Measurements from ENCODE around the gene CACNA1A.
A peak's percentile ranks its signal among the peaks of the same experiment; 100 is the strongest.

GRCh38 chr19:13176345-13176744 lies 329.9 kb downstream of the CACNA1A start:
- TF ChIP-seq SP1 (IDR thresholded peaks at IDR 0.05), result no peak
- TF ChIP-seq ARNT (IDR thresholded peaks at IDR 0.05), result no peak
- no peak for TF ChIP-seq HDGF (IDR thresholded peaks at IDR 0.05; ENCODE audit: borderline replicate concordance)
- TF ChIP-seq PKNOX1 (IDR thresholded peaks at IDR 0.05), result 0 out of 2 replicates have a peak, but pooled peaks have one; percentile 36
- TF ChIP-seq BHLHE40 (IDR thresholded peaks at IDR 0.05; ENCODE audit: borderline replicate concordance), result no peak
